K562 (cell line): ENCODE data around the gene PLEKHN1. TPM values are rescaled to one million over a fixed set of nuclear protein-coding genes. Genes with fewer than 3 reads are reported as not detected.

Source experiments
- CEBPG ChIP-seq, 3 experiments: fragments of 200-800 bp in 1 of 3; sonication (Bioruptor generic) in 1 of 3; sonication (generic) in 1 of 3; formaldehyde crosslinking in 1 of 3; IDR thresholded peaks in 2 of 3; conservative IDR thresholded peaks in 1 of 3; 2 replicates each; pipeline versions ENCODE4 v1.6.1 to v1.8.0; 2016 to 2022; ENCODE audit warnings: missing compliant biosample characterization in 2 of 3, missing genetic modification characterization in 2 of 3, mild to moderate bottlenecking in 1 of 3, missing genetic modification reagents in 1 of 3
- EP400 ChIP-seq: fragments of 450-650 bp; IDR thresholded peaks from 2 replicates; pipeline ENCODE4 v1.6.1; 2017; ENCODE audit warnings: antibody characterized with exemption, mild to moderate bottlenecking, moderate library complexity
- ESRRA ChIP-seq: fragments of 450-650 bp; IDR thresholded peaks from 2 replicates; pipeline ENCODE4 v1.6.1; 2014; ENCODE audit warnings: low read depth, mild to moderate bottlenecking, moderate library complexity, borderline replicate concordance
- GABPB1 ChIP-seq: sonication (generic); formaldehyde crosslinking; IDR thresholded peaks from 2 replicates; pipeline ENCODE4 v1.8.0; 2022; ENCODE audit warnings: mild to moderate bottlenecking, missing genetic modification reagents
- GABPB2 ChIP-seq: fragments of 250-450 bp; sonication (Bioruptor Pico); conservative IDR thresholded peaks from 2 replicates; pipeline ENCODE4 v1.5.1; 2021; ENCODE audit warnings: mild to moderate bottlenecking
- NFATC3 ChIP-seq: fragments of 450-650 bp; IDR thresholded peaks from 2 replicates; pipeline ENCODE4 v1.6.1; 2017; ENCODE audit warnings: mild to moderate bottlenecking
- RBM22 ChIP-seq: fragments of 200-400 bp; formaldehyde crosslinking; IDR thresholded peaks from 2 replicates; pipeline ENCODE4 v1.6.1; 2018; ENCODE audit warnings: low read length, low read depth; ENCODE audit not compliant: poor library complexity, severe bottlenecking
- RBM25 ChIP-seq: fragments of 200-400 bp; formaldehyde crosslinking; IDR thresholded peaks from 2 replicates; pipeline ENCODE4 v1.6.1; 2018; ENCODE audit warnings: low read length, low read depth, moderate library complexity; ENCODE audit not compliant: severe bottlenecking
- RCOR1 ChIP-seq, 2 experiments: IDR thresholded peaks; 2 replicates each; pipeline ENCODE4 v1.6.1; 2012; ENCODE audit warnings: low read depth in 2 of 2, low read length in 2 of 2, borderline replicate concordance in 1 of 2, improper control_type of control experiment in 1 of 2
- SOX6 ChIP-seq: fragments of 450-650 bp; IDR thresholded peaks from 2 replicates; pipeline ENCODE4 v1.6.1; 2014; ENCODE audit warnings: mild to moderate bottlenecking
- SP1 ChIP-seq: sonication (generic); formaldehyde crosslinking; IDR thresholded peaks from 2 replicates; pipeline ENCODE4 v1.8.1; 2022; ENCODE audit warnings: mild to moderate bottlenecking, missing genetic modification reagents
- ZBTB17 ChIP-seq: fragments of 450-650 bp; formaldehyde crosslinking; IDR thresholded peaks from 2 replicates; pipeline ENCODE4 v1.4.0; 2020; ENCODE audit warnings: mild to moderate bottlenecking
- ZC3H11A ChIP-seq: IDR thresholded peaks from 2 replicates; pipeline ENCODE4 v1.6.1; 2012; ENCODE audit warnings: low read depth, low read length, improper control_type of control experiment
- ZNF79 ChIP-seq: fragments of 250-450 bp; sonication (Bioruptor Pico); IDR thresholded peaks from 2 replicates; pipeline ENCODE4 v1.4.0; 2020; ENCODE audit warnings: low read depth, mild to moderate bottlenecking, moderate library complexity
- polyA plus RNA-seq, 8 experiments: library from polyadenylated mRNA; depleted of rRNA in 4 of 8; stranded (reverse) in 5 of 8; unstranded in 3 of 8; fragments of >200 nt; fragmentation: Nextera tagmentation in 2 of 8; fragmentation: Illumina TruSeq in 1 of 8; extraction: Ambion mirVana in 2 of 8; extraction: Trizol in 1 of 8; gene quantifications; 2 replicates each; pipeline versions ENCODE4 v1.2.1 to v1.2.3, GENCODE V29; 2011 to 2014; ENCODE audit warnings: inconsistent platforms in 1 of 8, missing spikeins in 1 of 8
- total RNA-seq, 7 experiments: library from RNA; depleted of rRNA in 6 of 7; stranded (reverse); fragments of >200 nt in 6 of 7; fragmentation: Illumina TruSeq in 2 of 7; extraction: Trizol in 2 of 7; gene quantifications; 2 replicates each; pipeline versions ENCODE4 v1.2.1 to v1.2.3, GENCODE V29; 2011 to 2021; ENCODE audit warnings: low replicate concordance in 1 of 7
- TF ChIP-seq, protein P1 (sequence below): sonication (generic); formaldehyde crosslinking; IDR thresholded peaks from 2 replicates; pipeline ENCODE4 v1.8.0; 2023; ENCODE audit warnings: missing genetic modification reagents, mild to moderate bottlenecking, borderline replicate concordance
- TF ChIP-seq, protein P2 (sequence below), 2 experiments: fragments of 250-450 bp in 1 of 2; fragments of 450-650 bp in 1 of 2; sonication (Bioruptor Pico) in 1 of 2; IDR thresholded peaks; 2 replicates each; pipeline versions ENCODE4 v1.6.1 to v1.8.0; 2016 to 2021; ENCODE audit warnings: mild to moderate bottlenecking in 2 of 2, moderate library complexity in 2 of 2, missing compliant biosample characterization in 1 of 2, missing genetic modification characterization in 1 of 2
- TF ChIP-seq, protein P3 (sequence below): fragments of 250-450 bp; sonication (Bioruptor Pico); IDR thresholded peaks from 2 replicates; pipeline ENCODE4 v1.5.0; 2021; ENCODE audit warnings: mild to moderate bottlenecking, borderline replicate concordance
- TF ChIP-seq, protein P4 (sequence below): fragments of 250-450 bp; sonication (Bioruptor Pico); IDR thresholded peaks from 2 replicates; pipeline ENCODE4 v1.8.0; 2021; ENCODE audit warnings: moderate library complexity, mild to moderate bottlenecking, inconsistent platforms

Gene PLEKHN1
- total and polyA plus RNA-seq, 9 of the 15 experiments (the other 6 are each of a cell fraction or from before 2014, with no cell fraction given): 0.07 to 1.5 (median 0.13) TPM; not detected in 2

DNA sequence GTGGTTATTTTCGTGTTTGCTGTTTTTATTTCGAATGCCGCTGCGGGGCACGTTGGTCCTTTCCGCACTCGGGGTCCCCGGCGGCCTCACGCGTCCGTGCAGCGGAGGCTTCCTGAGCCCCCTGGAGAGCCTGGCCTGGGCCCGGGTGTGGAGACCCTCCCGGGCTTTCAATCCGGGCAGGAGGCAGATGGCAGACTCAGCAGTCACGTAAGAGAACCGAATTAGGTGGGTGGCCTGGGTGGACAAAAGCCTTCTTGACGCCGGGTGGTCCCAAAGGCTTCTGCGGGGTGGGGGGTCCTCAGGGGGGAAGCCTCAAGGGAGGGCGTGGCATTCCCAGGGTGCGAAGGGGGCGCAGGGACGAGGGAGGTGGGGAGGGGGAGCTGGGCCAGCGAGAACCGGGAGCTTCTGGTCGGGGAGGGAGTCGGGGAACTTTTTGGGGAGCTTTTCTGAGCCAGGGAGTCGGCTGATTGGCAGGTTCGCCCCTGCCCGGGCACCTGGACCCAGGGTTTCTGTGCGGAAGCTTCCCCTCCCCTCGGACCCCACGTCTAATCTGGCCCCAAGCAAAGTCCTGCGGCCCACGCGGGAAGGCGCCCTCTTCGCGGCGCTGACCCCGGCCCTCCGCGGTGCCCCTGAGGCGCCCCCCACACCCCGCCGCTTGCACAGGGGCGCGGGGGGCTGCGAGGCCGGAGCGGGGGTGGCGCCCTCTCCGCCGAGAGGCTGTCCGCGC is 34.9 kb downstream of the PLEKHN1 start (continued):
- TF ChIP-seq SP1 (CRISPR knock-in tag) (no peak), SOX6 (no peak), GABPB1 (no peak), GABPB2 (CRISPR knock-in tag) (no peak), EP400 (peak; percentile 81; the same call in 1 of the 2 replicates), ZNF79 (CRISPR knock-in tag) (no peak), NFATC3 (no peak), ZBTB17 (peak; percentile 65; the same call in 1 of the 2 replicates), ZC3H11A (no peak), RBM22 (peak; percentile 4), RBM25 (no peak), CEBPG (CRISPR knock-in tag; IDR thresholded peaks at IDR 0.05) (no peak; the same call in 1 of the 2 replicates), CEBPG (tag; conservative IDR thresholded peaks at IDR 0.05 in 1 of 2, IDR thresholded peaks at IDR 0.05 in 1 of 2) (peak; percentile 18 to 34; a peak in 1 of 4 replicates), ESRRA (no peak; the same call in 1 of the 2 replicates), RCOR1 (IDR thresholded peaks at IDR 0.05; ENCODE audit: borderline replicate concordance in 1 of 2, low read depth in 2 of 2, low read length in 2 of 2) (no peak)
- TF ChIP-seq, protein P1, sequence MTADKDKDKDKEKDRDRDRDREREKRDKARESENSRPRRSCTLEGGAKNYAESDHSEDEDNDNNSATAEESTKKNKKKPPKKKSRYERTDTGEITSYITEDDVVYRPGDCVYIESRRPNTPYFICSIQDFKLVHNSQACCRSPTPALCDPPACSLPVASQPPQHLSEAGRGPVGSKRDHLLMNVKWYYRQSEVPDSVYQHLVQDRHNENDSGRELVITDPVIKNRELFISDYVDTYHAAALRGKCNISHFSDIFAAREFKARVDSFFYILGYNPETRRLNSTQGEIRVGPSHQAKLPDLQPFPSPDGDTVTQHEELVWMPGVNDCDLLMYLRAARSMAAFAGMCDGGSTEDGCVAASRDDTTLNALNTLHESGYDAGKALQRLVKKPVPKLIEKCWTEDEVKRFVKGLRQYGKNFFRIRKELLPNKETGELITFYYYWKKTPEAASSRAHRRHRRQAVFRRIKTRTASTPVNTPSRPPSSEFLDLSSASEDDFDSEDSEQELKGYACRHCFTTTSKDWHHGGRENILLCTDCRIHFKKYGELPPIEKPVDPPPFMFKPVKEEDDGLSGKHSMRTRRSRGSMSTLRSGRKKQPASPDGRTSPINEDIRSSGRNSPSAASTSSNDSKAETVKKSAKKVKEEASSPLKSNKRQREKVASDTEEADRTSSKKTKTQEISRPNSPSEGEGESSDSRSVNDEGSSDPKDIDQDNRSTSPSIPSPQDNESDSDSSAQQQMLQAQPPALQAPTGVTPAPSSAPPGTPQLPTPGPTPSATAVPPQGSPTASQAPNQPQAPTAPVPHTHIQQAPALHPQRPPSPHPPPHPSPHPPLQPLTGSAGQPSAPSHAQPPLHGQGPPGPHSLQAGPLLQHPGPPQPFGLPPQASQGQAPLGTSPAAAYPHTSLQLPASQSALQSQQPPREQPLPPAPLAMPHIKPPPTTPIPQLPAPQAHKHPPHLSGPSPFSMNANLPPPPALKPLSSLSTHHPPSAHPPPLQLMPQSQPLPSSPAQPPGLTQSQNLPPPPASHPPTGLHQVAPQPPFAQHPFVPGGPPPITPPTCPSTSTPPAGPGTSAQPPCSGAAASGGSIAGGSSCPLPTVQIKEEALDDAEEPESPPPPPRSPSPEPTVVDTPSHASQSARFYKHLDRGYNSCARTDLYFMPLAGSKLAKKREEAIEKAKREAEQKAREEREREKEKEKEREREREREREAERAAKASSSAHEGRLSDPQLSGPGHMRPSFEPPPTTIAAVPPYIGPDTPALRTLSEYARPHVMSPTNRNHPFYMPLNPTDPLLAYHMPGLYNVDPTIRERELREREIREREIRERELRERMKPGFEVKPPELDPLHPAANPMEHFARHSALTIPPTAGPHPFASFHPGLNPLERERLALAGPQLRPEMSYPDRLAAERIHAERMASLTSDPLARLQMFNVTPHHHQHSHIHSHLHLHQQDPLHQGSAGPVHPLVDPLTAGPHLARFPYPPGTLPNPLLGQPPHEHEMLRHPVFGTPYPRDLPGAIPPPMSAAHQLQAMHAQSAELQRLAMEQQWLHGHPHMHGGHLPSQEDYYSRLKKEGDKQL: peak; percentile 15; the same call in 1 of the 2 replicates
- TF ChIP-seq, protein P2, sequence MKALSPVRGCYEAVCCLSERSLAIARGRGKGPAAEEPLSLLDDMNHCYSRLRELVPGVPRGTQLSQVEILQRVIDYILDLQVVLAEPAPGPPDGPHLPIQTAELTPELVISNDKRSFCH (CRISPR knock-in tag; IDR thresholded peaks at IDR 0.05): no peak
- TF ChIP-seq, protein P2 (tag; IDR thresholded peaks at IDR 0.05): no peak; the same call in 1 of the 2 replicates
- TF ChIP-seq, protein P3, sequence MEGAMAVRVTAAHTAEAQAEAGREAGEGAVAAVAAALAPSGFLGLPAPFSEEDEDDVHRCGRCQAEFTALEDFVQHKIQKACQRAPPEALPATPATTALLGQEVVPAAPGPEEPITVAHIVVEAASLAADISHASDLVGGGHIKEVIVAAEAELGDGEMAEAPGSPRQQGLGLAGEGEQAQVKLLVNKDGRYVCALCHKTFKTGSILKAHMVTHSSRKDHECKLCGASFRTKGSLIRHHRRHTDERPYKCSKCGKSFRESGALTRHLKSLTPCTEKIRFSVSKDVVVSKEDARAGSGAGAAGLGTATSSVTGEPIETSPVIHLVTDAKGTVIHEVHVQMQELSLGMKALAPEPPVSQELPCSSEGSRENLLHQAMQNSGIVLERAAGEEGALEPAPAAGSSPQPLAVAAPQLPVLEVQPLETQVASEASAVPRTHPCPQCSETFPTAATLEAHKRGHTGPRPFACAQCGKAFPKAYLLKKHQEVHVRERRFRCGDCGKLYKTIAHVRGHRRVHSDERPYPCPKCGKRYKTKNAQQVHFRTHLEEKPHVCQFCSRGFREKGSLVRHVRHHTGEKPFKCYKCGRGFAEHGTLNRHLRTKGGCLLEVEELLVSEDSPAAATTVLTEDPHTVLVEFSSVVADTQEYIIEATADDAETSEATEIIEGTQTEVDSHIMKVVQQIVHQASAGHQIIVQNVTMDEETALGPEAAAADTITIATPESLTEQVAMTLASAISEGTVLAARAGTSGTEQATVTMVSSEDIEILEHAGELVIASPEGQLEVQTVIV (CRISPR knock-in tag): no peak
- TF ChIP-seq, protein P4, sequence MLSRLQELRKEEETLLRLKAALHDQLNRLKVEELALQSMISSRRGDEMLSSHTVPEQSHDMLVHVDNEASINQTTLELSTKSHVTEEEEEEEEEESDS (CRISPR knock-in tag): no peak
